ENCODE measurements around the gene SYNM. TPM values are rescaled to one million over a fixed set of nuclear protein-coding genes. Genes with fewer than 3 reads are reported as not detected.
A peak's percentile ranks its signal among the peaks of the same experiment; 100 is the strongest.
"Not testable (repeated sequence)": the region's sequence is repeated elsewhere in the genome, so short reads cannot be mapped to it uniquely, and the experiment has no call there.

SYNM gene
- total and polyA plus RNA-seq, 8 donors = 4.0 to 469 (median 146) TPM

GRCh38 chr15:99106417-99107220, 1.7 kb downstream of the SYNM start:
- Histone ChIP-seq H3K36me3 (peaks cover 0 to 5% (median 0%) of the 10 kb centered on the region in 4 donors), H3K4me1 (peaks cover 12 to 42% (median 27%) of the 10 kb centered on the region in 4 donors), H3K27me3 (peaks cover 0 to 42% (median 32%) of the 10 kb centered on the region in 3 donors), H3K9me3 (no peaks in the 10 kb centered on the region), H3K27ac (peak overlapping the region; percentile 39 to 96 (median 84)), H3K4me3 (peak overlapping the region; percentile 64 to 69 (median 66))
- TF ChIP-seq POLR2AphosphoS5 (IDR thresholded peaks at IDR 0.05) = peak; percentile 10 to 85 (median 76)
- TF ChIP-seq EP300 (IDR thresholded peaks at IDR 0.05) = peak; percentile 91
- no peak for TF ChIP-seq CTCF (IDR thresholded peaks at IDR 0.05)
- 29 to 47% (median 40%) methylated on average over 14 to 15 of the region's 15 CpGs for WGBS, 5 donors
- intact Hi-C loops (cut with DNase I; ENCODE audit: low total_unique reads) = no loop called here
- DNase-seq = peak in 1 of 2 donors; percentile 84

- intact Hi-C loops (cut with DNase I; ENCODE audit: low total_unique reads) = no loop called here
- 82 to 95% (median 92%) methylated on average over 5 of the region's 5 CpGs for WGBS, 5 donors
Observed at GRCh38 chr15:99108993-99109392, 4.1 kb downstream of the SYNM start.

GRCh38 chr15:99109555-99110021, 4.7 kb downstream of the SYNM start:
- TF ChIP-seq POLR2AphosphoS5 (IDR thresholded peaks at IDR 0.05) (peak in 1 of 3 donors; percentile 3), EP300 (IDR thresholded peaks at IDR 0.05) (no peak)
- DNase-seq = no peak
- WGBS, 5 donors = 69 to 87% (median 82%) methylated on average over 10 of the region's 10 CpGs
- Histone ChIP-seq H3K27ac (peak overlapping the region in 3 of 5 donors; percentile 84 to 96 (median 89)), H3K9me3 (no peaks in the 10 kb centered on the region), H3K4me3 (peak overlapping the region in 3 of 4 donors; percentile 64 to 69 (median 66)), H3K27me3 (peaks cover 0 to 26% (median 25%) of the 10 kb centered on the region in 3 donors), H3K36me3 (peaks cover 0 to 17% (median 3%) of the 10 kb centered on the region in 4 donors), H3K4me1 (peaks cover 12 to 55% (median 37%) of the 10 kb centered on the region in 4 donors)
- intact Hi-C loops (cut with DNase I; ENCODE audit: low total_unique reads) = no loop called here

More at GRCh38 chr15:99108993-99109392, 4.1 kb downstream of the SYNM start:
- peaks cover 0 to 27% (median 25%) of the 10 kb centered on the region in 3 donors for H3K27me3 ChIP-seq
- peaks cover 12 to 50% (median 35%) of the 10 kb centered on the region in 4 donors for H3K4me1 ChIP-seq
- H3K36me3 ChIP-seq = peaks cover 0 to 11% (median 3%) of the 10 kb centered on the region in 4 donors
- no peaks in the 10 kb centered on the region for H3K9me3 ChIP-seq
- H3K27ac ChIP-seq = peak overlapping the region in 4 of 5 donors; percentile 24 to 96 (median 86)
- TF ChIP-seq POLR2AphosphoS5 (IDR thresholded peaks at IDR 0.05) (no peak), CTCF (IDR thresholded peaks at IDR 0.05) (no peak), POLR2A (IDR thresholded peaks at IDR 0.05) (no peak), EP300 (IDR thresholded peaks at IDR 0.05) (no peak)
- no peak for DNase-seq
- peak overlapping the region in 3 of 4 donors; percentile 64 to 69 (median 66) for H3K4me3 ChIP-seq

- DNase-seq = no peak
- peaks cover 0 to 21% (median 20%) of the 10 kb centered on the region in 3 donors for H3K27me3 ChIP-seq
- H3K27ac ChIP-seq = peak overlapping the region in 4 of 5 donors; percentile 15 to 96 (median 86)
- H3K4me3 ChIP-seq = peak overlapping the region in 3 of 4 donors; percentile 64 to 69 (median 66)
- H3K4me1 ChIP-seq = peaks cover 12 to 55% (median 33%) of the 10 kb centered on the region in 4 donors
- 81 to 91% (median 87%) methylated on average over 12 of the region's 12 CpGs for WGBS, 5 donors
- H3K36me3 ChIP-seq = peaks cover 0 to 22% (median 3%) of the 10 kb centered on the region in 4 donors
- intact Hi-C loops (cut with DNase I; ENCODE audit: low total_unique reads) = no loop called here
- TF ChIP-seq POLR2A (IDR thresholded peaks at IDR 0.05) = no peak
- TF ChIP-seq POLR2AphosphoS5 (IDR thresholded peaks at IDR 0.05) = no peak
- no peaks in the 10 kb centered on the region for H3K9me3 ChIP-seq
Observed at GRCh38 chr15:99110093-99110492, 5.2 kb downstream of the SYNM start.

- H3K9me3 ChIP-seq = no peaks in the 10 kb centered on the region
- peak overlapping the region in 2 of 4 donors; percentile 66 to 69 for H3K4me3 ChIP-seq
- TF ChIP-seq POLR2AphosphoS5 (IDR thresholded peaks at IDR 0.05) (peak in 1 of 3 donors; percentile 42), CTCF (IDR thresholded peaks at IDR 0.05) (no peak)
- intact Hi-C loops (cut with DNase I; ENCODE audit: low total_unique reads) = no loop called here
- H3K36me3 ChIP-seq = peaks cover 0 to 24% (median 4%) of the 10 kb centered on the region in 4 donors
- H3K4me1 ChIP-seq = peaks cover 9 to 50% (median 27%) of the 10 kb centered on the region in 4 donors
- H3K27ac ChIP-seq = peak overlapping the region in 4 of 5 donors; percentile 15 to 96 (median 86)
- H3K27me3 ChIP-seq = peaks cover 0 to 16% (median 14%) of the 10 kb centered on the region in 3 donors
- no peak for DNase-seq
- 41 to 68% (median 53%) methylated on average over 8 of the region's 8 CpGs for whole genome bisulfite sequencing, 5 donors
Observed at GRCh38 chr15:99110581-99111320, 5.9 kb downstream of the SYNM start.

GRCh38 chr15:99111641-99112040, 6.8 kb downstream of the SYNM start:
- H3K4me3 ChIP-seq; H3K27me3 ChIP-seq; intact Hi-C loops (cut with DNase I; ENCODE audit: low total_unique reads); H3K9me3 ChIP-seq; DNase-seq: not testable (repeated sequence)
- H3K27ac ChIP-seq = peak overlapping the region in 2 of 5 donors; percentile 89 to 96
- 74 to 92% (median 84%) methylated on average over 8 of the region's 8 CpGs for WGBS, 5 donors
- H3K36me3 ChIP-seq = peaks cover 0 to 32% (median 6%) of the 10 kb centered on the region in 4 donors
- peaks cover 0 to 42% (median 21%) of the 10 kb centered on the region in 4 donors for H3K4me1 ChIP-seq
